GM18861 (cell line): Measurements from ENCODE around the gene CHCHD6.

Experiments
- ATAC-seq: cut with Tn5 transposase; IDR thresholded peaks from one replicate; pipeline ENCODE4 v1.9.1; 2021; ENCODE audit not compliant: unreplicated experiment

CHCHD6 gene

GRCh38 chr3:126989316-126990023 is 285.4 kb downstream of the CHCHD6 start:
- ATAC-seq = no peak

- ATAC-seq = no peak
These were observed 286.1 kb downstream of the CHCHD6 start for GRCh38 chr3:126990024-126990700.

DNA sequence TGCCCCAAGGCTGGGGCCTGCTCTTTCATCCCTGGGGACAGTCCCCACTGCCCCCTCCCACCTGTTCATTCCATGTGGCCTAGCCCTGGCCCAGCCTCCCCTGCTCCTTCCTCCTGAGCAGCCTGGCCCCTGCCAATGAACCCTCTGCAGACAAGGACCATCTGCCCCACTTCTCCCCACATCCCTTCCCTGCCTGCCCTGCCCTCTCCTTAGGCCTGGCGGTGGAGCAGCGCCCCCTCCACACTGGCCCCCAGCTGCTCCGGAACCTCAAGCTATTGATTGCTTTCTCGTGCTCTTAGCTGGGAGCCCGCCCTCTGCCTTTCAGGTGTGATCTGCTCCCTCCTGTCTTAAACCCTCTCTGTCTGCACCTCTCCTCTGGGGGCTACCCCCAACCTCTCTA is 286.9 kb downstream of the CHCHD6 start:
- no peak for ATAC-seq

- no peak for ATAC-seq
These were observed 287.5 kb downstream of the CHCHD6 start for GRCh38 chr3:126991366-126992200.

- no peak for ATAC-seq
These were observed 288.2 kb downstream of the CHCHD6 start for GRCh38 chr3:126992216-126992615.

GRCh38 chr3:126992776-126993175 is 288.7 kb downstream of the CHCHD6 start:
- ATAC-seq = no peak

- ATAC-seq = no peak
These were observed 289.4 kb downstream of the CHCHD6 start for GRCh38 chr3:126993436-126993835.

DNA sequence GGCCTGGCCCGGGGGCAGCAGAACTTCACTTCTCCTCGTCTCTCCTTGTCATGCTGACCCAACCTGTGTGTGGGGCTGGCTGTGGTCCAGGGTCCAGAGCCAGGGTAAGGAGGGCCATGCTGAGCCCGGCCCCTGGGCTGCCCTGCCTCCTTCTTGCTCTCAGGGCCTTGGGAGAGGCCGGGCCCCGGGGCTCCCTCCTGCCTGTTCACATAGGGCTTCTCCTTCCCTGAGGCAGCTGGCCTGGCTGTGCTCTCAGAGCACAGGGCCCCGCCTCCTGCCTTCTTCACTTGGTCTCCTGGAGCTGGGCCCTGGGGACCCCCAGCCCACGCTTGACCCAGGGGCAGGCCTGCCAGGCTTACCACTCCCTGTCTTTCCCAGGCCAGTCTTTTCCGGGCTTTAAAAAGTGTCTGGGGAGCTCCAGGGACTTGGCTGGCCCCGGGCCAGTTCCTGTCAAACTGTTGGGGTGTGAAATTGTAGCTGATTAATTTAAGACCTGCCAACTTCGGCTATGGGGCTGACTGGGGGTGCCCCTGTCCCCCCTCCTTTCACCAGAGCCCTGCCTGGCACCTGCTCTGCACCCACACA is 290.7 kb downstream of the CHCHD6 start:
- no peak for ATAC-seq

DNA sequence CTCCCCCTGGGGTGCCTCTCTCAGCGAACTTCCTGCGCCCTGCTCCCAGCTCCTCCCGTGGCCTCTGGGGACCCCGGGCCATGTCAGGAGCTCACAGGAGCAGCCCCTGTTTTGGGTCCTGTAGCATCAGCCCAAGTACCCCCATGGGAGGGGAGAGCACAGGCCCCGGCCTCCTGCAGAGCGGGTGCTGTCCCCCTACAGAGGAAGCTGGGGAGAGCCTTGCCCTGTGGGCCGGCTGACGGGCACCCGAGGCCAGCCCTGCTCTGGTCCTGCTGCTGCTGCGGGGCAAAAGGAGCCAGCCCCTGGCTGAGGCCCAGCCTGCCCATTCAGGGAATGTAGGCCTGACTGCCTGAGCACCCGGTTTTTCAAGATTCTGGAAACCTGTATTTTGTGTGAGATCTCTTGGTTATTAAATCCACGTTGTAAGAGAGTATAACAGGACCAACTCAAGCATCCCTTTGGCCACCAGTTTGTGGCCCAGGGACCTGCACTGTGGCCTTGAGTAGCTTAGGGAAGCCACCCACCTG is 291.3 kb downstream of the CHCHD6 start:
- ATAC-seq = no peak

DNA sequence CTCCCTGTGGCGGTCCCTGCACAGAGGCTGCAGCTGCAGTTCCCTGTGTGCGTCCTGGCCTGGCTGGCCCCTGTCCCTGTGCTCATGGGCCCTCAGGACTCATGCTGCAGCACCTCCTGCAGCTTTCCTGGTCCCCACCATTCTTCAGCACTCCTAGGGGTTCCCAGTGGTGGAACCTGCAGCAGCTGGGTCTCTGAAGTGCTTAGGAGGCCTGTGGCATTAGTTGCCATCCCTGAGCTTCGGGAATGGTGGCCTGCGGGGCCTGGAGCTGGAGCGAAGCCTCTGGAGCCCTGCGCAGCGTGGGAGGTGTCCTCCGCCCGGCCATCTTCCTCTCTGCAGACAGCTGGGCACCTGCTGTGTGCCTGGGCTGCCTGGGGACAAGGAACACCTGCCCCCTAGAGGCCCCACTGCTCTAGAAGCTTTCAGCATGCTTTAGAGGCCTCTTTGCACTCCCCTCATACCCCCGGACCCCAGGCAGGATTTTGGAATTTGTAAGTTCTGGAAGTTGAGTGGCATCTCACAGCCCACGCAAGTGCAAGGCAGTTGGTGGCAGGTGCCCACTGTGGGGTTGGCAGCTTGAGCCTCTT is 292.0 kb downstream of the CHCHD6 start:
- ATAC-seq = no peak

- ATAC-seq = no peak
These were observed 292.9 kb downstream of the CHCHD6 start for GRCh38 chr3:126996905-126997304.

GRCh38 chr3:126997455-126998038 is 293.5 kb downstream of the CHCHD6 start:
- ATAC-seq = no peak

GRCh38 chr3:126998320-126998719 is 294.3 kb downstream of the CHCHD6 start:
- ATAC-seq = no peak

- no peak for ATAC-seq
These were observed 294.7 kb downstream of the CHCHD6 start for GRCh38 chr3:126998728-126999127.

DNA sequence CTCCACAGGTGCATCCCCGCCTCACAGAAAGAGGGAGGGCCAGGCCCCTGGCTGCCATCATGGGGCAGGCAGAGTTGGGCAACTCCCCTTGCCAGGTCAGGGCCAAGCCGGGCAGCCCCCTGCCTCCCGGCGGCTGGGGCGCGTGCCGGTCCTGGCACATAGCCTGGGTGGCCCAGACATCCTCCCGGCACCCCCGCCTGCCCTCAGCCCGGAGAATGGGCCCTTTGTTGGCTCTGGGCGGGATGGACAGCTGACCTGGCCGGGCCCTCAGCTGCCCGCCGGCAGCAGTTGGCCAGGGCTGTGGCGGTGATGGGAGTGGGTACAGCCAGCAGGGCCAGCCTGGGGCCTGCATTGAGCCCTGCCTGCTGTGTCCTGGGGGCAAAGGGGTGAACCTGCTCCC is 295.3 kb downstream of the CHCHD6 start:
- no peak for ATAC-seq

DNA sequence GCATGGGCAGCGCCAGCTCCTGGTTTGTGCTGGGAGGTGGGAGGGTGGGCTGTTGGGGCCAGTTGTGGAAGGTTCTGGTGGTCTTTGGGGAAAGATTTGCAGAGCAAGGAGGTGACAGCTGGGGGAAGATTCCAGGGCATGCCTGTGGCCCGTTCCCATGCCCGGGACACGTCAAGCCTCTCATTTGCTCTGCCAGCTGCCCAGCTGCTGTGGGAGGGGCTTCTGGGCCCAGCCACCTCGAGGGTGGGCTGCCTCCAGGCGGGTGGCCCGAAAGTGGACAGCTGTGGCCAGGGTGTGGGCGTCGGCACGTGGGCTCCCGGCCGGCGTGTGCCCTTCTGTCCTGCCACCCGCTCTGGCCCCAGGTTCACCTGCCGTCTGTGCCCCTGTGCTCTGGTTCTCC is 296.1 kb downstream of the CHCHD6 start:
- no peak for ATAC-seq

DNA sequence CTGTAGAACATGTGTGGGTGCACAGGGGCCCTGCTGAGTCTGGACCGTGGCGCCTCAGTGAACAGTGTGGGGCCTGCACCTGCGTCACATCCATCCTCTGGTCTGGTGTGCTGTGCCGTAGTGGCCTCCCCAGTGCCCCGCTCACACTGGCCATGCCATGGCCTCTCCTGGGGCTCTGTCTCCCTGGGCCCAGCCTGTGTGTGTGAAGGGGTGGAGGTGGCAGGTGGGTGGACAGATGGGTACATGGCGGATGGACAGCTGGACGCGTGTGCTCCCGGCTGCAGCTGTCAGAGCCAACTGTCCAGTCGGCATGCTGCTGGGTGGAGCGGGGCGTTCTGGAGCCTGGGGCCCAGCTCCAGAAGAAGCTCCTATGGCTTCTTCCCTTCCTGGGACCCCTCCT is 296.7 kb downstream of the CHCHD6 start:
- no peak for ATAC-seq

- ATAC-seq = no peak
These were observed 297.6 kb downstream of the CHCHD6 start for GRCh38 chr3:127001486-127002194.

- no peak for ATAC-seq
These were observed 298.4 kb downstream of the CHCHD6 start for GRCh38 chr3:127002195-127003174.
